GM23248 (cell line): ENCODE measurements around the gene PPP1R16B.

Source experiments
- EZH2 ChIP-seq: fragments of 200-600 bp; sonication (generic); IDR thresholded peaks from 2 replicates; pipeline ENCODE4 v1.6.1; 2018; ENCODE audit warnings: antibody characterized with exemption, mild to moderate bottlenecking; ENCODE audit not compliant: insufficient read depth, poor library complexity, severe bottlenecking
- EZH2phosphoT487 ChIP-seq: fragments of 200-600 bp; sonication (generic); IDR thresholded peaks from 2 replicates; pipeline ENCODE4 v1.6.1; 2018; ENCODE audit warnings: antibody characterized with exemption, moderate library complexity, mild to moderate bottlenecking, low read depth; ENCODE audit not compliant: insufficient read depth

DNA sequence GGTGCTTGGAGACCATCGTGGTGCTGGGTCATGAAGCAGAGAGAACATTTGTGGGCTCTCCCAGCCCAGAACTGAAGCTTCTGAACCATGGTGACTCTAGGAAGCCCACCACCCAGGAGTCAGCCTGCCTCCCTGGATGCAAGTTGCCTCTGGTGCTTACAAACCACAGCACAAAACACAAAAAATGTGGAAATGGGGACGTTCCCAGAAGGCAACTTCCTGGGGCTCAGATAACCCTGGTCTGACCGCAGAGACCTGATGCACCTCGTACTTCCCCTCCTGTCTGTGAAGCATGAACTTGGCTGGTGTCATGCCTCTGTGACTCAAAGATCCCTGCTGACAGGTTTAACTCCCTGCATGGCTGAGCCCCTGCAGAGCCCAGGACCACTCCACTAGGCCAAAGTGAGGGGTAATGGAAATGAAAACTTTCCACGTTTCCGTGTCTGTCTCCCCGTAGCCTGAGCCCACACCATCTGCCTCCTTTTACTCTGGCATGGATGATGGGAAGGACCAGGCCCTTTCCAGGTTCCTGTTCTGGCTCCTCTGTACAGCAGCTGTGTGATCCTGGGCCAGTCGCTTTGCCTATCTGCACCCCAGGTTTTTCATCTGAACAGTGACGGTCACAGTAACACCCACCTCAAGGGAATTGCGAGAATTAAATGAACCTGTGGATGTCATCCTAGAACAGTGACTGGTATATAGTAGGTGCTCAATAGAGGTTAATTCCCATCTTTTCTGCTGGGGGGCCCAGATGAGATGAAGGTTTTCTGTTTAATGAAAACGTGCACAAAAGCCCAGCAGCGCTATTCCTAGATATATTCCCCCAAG, 57.7 kb downstream of the PPP1R16B start:
- TF ChIP-seq EZH2 (no peak), EZH2phosphoT487 (no peak)
